ENCODE measurements around the gene SELENON. TPM values are rescaled to one million over a fixed set of nuclear protein-coding genes. Genes with fewer than 3 reads are reported as not detected.

The SELENON gene
- total and polyA plus RNA-seq, 2 of the 13 experiments (the other 11 are each of a cell fraction or from before 2014, with no cell fraction given), result 3.8 to 8.0 TPM

DNA sequence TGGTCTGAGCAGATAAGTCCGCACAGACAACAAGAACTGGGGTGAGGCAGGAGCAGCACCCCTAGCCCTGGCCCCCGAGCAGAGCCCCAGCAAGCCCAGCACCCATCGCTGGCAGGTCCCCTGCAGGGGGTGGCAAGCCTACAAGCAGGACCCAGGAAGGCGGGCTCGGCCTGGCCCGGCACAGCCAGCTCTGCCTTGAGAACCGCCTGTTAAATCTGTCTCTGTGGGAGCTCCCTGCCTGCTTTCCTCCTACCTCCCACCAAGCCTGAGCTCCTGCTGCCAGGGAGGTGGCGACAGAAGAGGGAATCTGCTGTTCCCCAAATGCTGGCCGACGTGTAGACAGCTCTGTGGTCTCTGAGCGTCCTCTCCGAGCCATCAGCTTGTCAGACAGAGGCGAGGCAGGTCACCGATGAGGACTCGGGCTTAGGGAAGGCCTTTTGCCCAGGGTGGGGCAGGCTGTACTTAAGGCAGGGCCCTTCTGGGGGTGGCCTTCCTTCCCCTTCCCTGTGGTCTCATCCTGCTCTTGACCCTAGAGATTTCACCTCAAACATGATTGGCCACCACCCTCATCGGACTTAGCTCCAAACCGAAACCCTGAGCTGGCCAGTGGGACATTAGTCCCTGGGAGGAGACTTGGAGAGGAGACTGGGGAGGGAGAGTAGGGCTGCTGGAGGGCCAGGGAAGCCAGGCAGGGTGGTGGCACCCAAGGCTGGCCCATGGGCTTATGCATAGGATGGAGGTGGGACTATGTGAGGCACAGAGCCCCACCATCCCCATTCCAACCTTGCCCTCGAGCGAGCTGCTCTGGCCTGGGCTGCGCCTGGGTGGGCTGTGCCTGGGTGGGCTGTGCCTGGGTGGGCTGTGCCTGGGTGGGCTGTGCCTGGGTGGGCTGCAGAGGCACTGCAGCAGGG lies 7.7 kb downstream of the SELENON start:
- Histone ChIP-seq H4K20me1 (ENCODE audit: insufficient read depth, low read length) (no peaks in the 10 kb centered on the region), H3K36me3 (replicated peaks in 1 of 2; ENCODE audit: control insufficient read depth in 1 of 2, insufficient read depth in 2 of 2, low read length in 2 of 2) (no peaks in the 10 kb centered on the region), H3K79me2 (ENCODE audit: insufficient read depth, low read length) (no peaks in the 10 kb centered on the region), H2AFZ (ENCODE audit: low read length) (no peak overlapping the region), H3K9ac (ENCODE audit: insufficient read depth, low read depth, low read length) (no peak overlapping the region), H3K4me2 (ENCODE audit: low read depth, low read length) (no peak overlapping the region), H3K9me3 (ENCODE audit: low read length) (no peaks in the 10 kb centered on the region), H3K4me1 (ENCODE audit: insufficient read depth, low read length) (no peaks in the 10 kb centered on the region), H3K4me3 (replicated peaks in 1 of 3; ENCODE audit: insufficient read depth in 1 of 3, low read depth in 2 of 3, low read length in 3 of 3) (no peak overlapping the region), H3K27me3 (ENCODE audit: control insufficient read depth in 1 of 2, insufficient read depth in 2 of 2, low read length in 2 of 2) (no peaks in the 10 kb centered on the region), H3K27ac (ENCODE audit: extremely low read length, insufficient read depth, low read length) (no peak overlapping the region)
- ChIA-PET POLR2A (no interaction called here), CTCF (ENCODE audit: low intra/inter-chr PET ratio, low total read pairs) (no interaction called here)
- intact Hi-C loops (cut with micrococcal nuclease; ENCODE audit: unreplicated experiment), result no loop called here
- FAIRE-seq (no peak), ATAC-seq (no peak), DNase-seq (ENCODE audit: low spot score) (no peak)
- WGBS (ENCODE audit: low lambda C conversion rate), result 95% methylated on average over 11 of the region's 20 CpGs
- TF ChIP-seq MED1 (CRISPR knock-in tag; IDR thresholded peaks at IDR 0.05) (no peak), ASH2L (IDR thresholded peaks at IDR 0.05; ENCODE audit: insufficient read length, low read depth, low read length) (no peak), GATA4 (IDR thresholded peaks at IDR 0.05; ENCODE audit: borderline replicate concordance, low read depth) (no peak), BHLHE40 (IDR thresholded peaks at IDR 0.05; ENCODE audit: low read length) (no peak), ZNF777 (CRISPR knock-in tag; IDR thresholded peaks at IDR 0.05) (no peak), RORA (CRISPR knock-in tag; IDR thresholded peaks at IDR 0.05) (no peak)
- TF ChIP-seq, protein P1, sequence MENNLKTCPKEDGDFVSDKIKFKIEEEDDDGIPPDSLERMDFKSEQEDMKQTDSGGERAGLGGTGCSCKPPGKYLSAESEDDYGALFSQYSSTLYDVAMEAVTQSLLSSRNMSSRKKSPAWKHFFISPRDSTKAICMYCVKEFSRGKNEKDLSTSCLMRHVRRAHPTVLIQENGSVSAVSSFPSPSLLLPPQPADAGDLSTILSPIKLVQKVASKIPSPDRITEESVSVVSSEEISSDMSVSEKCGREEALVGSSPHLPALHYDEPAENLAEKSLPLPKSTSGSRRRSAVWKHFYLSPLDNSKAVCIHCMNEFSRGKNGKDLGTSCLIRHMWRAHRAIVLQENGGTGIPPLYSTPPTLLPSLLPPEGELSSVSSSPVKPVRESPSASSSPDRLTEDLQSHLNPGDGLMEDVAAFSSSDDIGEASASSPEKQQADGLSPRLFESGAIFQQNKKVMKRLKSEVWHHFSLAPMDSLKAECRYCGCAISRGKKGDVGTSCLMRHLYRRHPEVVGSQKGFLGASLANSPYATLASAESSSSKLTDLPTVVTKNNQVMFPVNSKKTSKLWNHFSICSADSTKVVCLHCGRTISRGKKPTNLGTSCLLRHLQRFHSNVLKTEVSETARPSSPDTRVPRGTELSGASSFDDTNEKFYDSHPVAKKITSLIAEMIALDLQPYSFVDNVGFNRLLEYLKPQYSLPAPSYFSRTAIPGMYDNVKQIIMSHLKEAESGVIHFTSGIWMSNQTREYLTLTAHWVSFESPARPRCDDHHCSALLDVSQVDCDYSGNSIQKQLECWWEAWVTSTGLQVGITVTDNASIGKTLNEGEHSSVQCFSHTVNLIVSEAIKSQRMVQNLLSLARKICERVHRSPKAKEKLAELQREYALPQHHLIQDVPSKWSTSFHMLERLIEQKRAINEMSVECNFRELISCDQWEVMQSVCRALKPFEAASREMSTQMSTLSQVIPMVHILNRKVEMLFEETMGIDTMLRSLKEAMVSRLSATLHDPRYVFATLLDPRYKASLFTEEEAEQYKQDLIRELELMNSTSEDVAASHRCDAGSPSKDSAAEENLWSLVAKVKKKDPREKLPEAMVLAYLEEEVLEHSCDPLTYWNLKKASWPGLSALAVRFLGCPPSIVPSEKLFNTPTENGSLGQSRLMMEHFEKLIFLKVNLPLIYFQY (CRISPR knock-in tag; IDR thresholded peaks at IDR 0.05; ENCODE audit: borderline replicate concordance), result no peak
- TF ChIP-seq, protein P2, sequence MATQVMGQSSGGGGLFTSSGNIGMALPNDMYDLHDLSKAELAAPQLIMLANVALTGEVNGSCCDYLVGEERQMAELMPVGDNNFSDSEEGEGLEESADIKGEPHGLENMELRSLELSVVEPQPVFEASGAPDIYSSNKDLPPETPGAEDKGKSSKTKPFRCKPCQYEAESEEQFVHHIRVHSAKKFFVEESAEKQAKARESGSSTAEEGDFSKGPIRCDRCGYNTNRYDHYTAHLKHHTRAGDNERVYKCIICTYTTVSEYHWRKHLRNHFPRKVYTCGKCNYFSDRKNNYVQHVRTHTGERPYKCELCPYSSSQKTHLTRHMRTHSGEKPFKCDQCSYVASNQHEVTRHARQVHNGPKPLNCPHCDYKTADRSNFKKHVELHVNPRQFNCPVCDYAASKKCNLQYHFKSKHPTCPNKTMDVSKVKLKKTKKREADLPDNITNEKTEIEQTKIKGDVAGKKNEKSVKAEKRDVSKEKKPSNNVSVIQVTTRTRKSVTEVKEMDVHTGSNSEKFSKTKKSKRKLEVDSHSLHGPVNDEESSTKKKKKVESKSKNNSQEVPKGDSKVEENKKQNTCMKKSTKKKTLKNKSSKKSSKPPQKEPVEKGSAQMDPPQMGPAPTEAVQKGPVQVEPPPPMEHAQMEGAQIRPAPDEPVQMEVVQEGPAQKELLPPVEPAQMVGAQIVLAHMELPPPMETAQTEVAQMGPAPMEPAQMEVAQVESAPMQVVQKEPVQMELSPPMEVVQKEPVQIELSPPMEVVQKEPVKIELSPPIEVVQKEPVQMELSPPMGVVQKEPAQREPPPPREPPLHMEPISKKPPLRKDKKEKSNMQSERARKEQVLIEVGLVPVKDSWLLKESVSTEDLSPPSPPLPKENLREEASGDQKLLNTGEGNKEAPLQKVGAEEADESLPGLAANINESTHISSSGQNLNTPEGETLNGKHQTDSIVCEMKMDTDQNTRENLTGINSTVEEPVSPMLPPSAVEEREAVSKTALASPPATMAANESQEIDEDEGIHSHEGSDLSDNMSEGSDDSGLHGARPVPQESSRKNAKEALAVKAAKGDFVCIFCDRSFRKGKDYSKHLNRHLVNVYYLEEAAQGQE (IDR thresholded peaks at IDR 0.05; ENCODE audit: borderline replicate concordance in 1 of 2, low read depth in 1 of 2, low read length in 2 of 2), result no peak
- in situ Hi-C loops (cut with HindIII; ENCODE audit: extremely low pct_ligation_motif_present, low pct_unique_long_range_greater_than_20kb), result loop anchor here (25.0 kb wide), 1 partner anchor 195 kb away; the partner anchor contains the start of gene MAN1C1
- BruUV-seq (replicated peaks), result no TSS peak
